Pulmonary artery endothelial cell (primary cell): ENCODE measurements around the gene CD48. TPM values are rescaled to one million over a fixed set of nuclear protein-coding genes. Genes with fewer than 3 reads are reported as not detected.
"Not testable (repeated sequence)": the region's sequence is repeated elsewhere in the genome, so short reads cannot be mapped to it uniquely, and the experiment has no call there.

Experiments
- DNase-seq: peaks from one replicate; pipeline ENCODE4 v3.0.0-alpha.2; 2011; ENCODE audit warnings: low read depth, low spot score
- total RNA-seq: library from RNA; depleted of rRNA; stranded (reverse); fragments of >200 nt; gene quantifications from 2 replicates; pipeline ENCODE4 v1.2.3, GENCODE V29; 2014

CD48 gene
- total RNA-seq, 1 donor from 2014 or later, result not detected

DNA sequence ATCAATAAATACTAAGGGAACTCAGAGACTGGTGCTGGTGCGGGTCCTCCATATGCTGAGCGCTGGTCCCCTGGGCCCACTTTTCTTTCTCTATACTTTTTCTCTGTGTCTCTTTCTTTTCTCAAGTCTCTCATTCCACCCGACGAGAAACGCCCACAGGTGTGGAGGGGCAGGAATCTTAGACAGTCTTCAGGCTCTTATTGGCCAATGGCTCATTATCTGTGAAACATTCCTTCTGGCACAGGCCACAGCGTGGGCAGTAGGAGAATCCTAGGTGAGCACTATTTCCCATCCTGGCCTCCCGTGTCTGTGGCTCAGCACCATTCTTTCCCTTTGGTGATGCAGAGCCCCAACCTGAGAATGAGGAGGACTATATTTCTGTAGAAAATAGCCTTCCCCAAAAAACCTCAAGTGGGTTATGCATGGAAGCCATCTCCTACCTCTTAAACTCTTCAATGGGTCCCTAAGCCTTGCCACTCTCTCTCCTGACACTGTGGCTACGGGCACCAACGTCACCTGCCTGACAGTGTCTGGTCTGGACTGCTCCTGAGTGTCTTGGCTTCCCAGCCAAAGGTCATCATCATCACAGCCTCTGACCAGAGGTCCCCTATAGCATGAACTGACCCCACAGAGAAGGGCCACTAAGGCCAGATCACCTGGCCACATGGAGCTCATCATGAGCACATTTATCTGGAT is 58.5 kb downstream of the CD48 start:
- no peak for DNase-seq

DNA sequence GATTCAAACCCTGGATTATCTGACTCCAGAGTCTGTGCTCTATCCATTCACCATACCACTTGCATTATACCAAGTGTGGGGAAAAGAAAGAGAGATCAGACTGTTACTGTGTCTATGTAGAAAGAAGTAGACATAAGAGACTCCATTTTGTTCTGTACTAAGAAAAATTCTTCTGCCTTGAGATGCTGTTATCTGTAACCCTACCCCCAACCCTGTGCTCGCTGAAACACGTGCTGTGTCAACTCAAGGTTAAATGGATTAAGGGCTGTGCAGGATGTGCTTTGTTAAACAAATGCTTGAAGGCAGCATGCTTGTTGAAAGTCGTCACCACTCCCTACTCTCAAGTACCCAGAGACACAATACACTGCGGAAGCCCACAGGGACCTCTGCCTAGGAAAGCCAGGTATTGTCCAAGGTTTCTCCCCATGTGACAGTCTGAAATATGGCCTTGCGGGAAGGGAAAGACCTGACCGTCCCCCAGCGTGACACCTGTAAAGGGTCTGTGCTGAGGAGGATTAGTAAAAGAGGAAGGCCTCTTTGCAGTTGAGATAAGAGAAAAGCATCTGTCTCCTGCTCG is 59.5 kb downstream of the CD48 start:
- DNase-seq, result not testable (repeated sequence)

DNA sequence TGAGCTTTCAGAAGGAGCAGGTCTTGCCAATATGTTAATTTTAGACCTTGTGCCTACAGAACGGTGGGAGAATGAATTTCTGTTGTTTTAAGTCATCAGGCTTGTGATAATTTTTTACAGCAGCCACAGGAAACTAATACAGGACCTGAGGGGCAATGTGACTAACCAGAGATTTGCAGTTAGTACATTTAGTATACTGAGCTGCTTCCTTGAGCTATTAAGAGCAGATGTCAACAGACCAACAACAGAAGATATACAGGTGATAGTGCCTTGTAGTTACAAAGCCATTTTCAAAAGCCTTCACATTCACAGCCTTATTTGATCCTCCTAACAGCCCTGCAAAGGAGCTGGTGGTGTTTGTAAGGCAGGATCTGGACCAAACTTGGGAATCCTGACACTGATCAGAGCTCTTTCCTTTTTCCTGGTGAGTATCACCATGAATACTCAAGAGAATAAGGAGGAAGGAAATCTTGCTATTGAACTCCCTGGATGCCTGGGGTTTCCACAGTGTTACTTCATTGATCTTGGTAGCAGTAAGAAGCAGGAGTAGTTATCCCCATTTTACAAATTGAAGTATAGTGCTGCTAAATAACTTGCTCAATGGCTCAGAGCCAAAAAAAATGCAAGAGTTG is 60.1 kb downstream of the CD48 start:
- no peak for DNase-seq

DNA sequence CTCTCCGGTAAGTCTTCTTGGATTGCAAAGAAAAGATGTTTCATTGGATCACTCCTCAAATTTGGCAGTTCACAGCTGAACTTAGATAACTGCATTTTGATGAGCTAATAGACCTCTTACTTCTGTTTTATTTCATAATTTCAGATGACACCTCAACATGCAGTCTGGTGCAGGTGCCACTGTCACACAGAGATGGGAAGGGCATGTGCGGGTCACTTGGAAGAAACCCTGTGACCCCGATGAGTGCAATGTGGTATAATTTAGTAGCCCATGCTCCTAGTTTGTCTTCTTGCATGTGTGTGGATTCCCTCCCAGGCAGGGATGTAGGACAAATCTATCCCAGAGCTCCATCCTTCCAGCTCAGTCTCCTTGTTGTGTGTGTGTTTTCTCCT is 64.3 kb downstream of the CD48 start:
- DNase-seq, result no peak

DNA sequence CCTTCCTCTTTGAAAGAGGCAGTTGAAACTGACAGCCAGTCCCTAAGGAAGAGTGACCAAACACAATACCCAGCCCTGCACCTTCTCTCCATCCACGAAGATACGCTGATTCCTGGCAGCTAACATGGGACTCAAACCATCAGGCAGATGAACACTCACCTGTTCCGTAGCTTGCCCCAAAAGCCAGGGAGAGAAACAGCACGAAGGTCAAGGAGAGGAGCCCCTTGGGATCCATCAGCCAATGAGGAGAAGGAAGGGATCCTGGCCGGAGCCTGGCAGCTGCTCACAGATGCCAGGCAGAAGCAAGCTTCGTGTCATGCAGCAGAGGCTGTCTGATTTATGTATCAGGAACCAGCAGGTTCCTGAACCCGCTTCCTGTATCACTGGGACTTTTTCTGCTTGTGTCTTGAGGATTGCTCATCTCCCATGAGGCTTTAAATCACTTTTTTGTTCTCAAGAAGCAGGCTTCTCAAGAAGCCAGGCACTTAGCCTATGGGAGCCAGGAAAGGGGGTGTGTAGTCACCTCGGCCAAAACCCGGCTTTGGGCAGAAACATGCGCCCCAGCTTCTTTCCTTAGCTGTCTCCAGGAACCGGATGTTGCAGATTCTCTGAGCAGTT is 64.8 kb downstream of the CD48 start, which contains the start of gene SLAMF1:
TSS of gene SLAMF1 (minus strand) at position 334 of the 618 bp plus-strand sequence. CDS start at position 235, 99 bp downstream.
- DNase-seq, result no peak

DNA sequence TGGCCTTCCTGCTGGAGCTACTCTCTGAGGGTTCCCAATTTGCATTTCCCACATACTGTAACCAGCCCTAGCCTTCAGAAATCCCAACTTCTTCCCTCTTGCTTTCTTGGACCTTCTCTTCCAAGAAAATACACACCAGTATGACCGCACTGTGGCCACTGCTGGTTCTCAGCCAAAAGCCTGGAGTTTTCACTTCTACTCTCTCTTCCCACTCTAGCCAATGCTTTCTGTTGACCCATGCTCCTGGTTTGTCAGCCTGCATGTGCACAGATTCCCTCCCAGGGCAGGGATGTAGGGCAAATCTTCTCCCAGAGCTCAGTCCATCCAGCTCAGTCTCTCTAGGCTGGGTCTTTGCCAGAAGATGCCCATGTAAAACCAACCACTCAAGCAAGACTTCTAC is 65.4 kb downstream of the CD48 start:
- DNase-seq, result no peak

DNA sequence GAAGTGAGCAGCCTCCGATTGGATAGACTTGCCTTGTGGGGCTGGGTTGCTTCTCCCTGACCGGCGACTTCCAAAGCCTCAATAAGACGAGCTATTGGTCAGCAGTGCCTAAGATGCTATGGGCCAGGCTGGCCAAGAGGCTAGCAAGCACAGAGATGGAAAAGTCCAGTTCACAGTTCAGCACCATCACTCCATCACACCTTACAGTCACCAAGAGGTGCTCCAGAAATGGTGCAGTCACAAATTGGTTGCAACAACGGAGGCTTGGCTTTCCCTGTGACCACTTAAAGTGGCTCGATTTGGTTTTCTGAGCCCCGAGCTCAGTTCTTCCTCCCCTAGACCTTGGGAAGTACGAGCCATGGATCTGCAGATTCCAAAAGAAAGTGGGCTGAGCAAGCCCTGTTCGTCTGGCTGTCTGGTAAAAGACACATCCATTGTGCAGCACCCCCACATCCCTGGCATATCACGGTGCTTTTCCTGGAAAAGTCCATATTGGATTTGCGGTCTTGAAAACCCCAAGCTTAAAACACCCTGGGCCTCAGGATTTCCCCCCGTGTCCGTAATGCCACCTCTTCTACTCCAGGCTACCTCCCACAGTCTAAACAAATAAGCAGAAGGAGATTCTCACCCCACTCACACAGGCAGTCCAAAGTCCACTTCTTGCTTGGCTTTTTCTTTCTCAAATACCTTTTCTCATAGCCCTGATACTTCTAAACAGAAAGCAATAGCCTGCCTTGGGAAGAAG is 66.1 kb downstream of the CD48 start:
- no peak for DNase-seq

DNA sequence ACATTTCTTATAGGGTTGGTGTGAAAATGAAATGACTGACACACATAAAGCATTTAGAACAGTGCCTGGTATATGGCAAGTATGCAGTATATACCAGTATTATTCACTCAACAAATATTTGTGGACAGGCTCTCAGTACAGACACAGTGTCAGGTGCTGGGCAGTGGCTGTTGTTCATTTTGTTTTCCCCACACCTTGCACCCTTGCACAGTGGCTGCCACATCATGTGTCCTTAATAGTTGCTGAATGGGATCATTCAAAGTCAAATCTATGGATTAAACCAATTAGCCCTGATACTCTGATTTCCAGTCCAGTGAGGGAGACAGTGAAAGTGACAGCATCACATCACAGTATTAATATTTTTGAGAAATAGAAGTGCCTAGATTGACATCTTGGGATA is 67.2 kb downstream of the CD48 start:
- no peak for DNase-seq

DNA sequence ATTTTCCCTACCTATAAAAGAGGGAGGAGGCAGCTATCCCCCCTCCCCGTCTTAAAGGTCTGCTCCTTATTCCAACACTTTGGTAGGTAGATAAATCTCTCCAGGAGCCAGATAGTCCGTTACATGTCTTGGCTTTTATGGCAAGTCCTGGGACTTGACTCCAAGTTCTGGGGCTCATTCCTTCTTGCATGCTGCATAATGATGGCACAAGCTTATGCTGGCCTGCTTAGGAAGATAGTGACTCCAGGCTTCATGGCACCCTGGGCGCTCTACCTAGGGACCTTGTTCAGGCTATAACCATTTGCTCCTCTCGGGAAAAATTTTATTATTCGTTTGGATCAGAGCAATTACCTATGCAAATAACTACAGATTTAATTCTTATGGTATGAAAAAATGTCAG is 68.5 kb downstream of the CD48 start:
- DNase-seq, result no peak

DNA sequence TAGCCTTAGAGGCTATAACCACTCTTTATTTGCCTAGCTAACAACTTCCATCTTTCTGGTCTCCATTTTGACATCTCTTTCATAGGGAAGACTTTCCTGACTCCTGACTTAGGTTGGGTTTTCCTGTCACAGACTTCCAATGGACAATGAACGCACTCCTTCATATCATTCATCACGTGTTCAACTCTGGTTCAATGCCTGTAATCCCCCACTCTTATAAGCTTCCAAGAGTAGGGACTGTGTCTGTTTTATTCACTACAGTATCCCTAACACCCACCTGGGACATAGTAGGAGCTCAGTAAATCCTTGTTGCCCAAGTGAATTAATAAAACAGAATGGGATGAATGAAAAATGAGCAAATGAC is 69.4 kb downstream of the CD48 start:
- DNase-seq, result no peak

DNA sequence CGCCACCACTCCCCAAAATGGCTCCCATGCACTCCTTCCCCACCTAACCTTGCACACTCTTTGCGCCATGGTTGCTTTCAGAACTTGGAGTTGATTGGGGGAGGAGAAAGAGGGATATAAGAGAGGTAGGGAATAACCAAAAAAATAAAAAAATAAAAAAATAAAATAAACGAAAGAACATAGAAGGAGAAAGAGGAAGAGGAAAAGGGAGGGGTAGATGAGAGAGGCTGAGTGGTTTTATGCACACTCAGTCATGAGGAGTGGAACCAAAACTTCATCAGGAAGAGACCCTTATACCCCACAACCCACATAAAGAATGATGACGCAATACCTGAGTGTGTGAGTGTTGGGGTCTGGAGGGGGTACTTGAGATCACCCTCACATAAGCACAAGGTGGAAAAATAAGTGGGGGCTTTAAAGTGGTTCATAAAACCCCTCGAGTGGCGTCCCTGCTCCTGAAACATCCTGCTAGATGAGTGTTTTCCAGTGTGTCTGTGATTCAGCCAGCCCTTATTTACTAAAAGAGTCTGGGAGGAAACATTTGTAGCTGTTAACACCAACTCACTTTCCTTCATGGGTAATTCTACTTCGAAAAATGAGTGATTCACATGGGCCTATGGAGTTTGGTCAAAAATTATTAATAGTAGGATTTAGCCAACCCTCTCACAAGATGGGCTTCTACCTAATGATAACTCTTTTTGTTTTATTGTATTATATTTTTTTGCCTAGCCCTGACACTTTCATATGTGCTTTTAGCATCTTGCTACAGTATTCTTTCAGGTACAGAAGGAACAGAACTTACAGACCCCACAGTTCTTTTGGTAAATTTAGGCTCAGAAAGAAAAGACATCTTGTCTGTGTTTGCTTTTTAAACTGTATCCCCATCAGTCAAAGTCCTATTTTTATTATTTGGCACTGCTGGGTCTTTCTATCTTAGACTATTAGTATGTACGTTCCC is 70.0 kb downstream of the CD48 start:
- no peak for DNase-seq

DNA sequence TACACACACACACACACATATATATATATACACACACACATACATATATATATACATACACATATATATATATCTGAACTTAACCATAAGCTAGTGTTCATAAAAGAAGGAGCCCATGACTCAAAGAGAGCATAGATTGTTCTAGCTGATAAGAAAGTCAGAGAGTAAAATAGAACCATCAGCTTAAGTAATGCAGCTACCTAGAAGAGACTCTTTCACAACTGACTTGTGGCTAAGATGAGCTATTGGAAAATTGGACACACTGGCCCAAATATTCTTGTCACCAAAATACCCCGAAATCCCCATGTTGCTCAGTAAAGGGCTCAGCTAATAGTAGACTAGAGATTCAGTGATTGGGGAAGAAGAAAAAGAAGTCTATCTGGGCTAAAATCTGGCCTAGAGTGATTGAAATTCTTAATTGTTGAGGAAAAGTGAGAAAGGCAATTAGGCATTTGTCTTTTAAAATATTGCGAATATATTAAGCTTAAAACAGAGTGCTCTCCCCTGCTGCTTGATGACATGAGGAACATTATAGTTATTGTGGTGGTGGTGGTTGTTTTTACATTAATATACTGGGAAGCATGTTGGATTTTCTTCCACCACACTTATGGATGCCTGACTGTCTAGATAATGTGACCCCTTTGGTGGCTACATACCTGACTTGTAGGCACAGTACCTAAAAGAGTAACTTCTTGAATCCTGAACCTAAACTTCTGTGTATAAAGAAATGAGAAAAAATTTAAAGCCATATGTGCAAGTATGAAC is 71.1 kb downstream of the CD48 start:
- no peak for DNase-seq

DNA sequence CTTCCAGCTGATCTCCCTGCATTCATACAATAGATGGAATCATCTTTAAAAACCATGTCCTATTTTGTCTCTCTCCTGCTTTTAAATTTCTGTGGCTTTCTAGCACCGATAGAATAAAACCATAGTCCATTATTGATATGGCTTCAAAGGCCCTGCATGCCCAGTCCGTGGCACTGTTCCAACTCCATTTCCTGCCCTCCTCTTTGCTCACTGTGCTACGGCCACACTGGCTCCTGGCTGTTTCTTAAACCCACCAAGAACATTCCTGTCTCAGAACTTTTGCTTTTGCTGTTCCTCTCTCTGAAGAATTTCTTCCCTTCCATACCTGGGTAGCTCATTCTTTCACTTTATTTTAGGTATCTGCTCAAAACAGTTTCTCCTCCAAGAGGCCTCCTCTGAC is 72.0 kb downstream of the CD48 start:
- no peak for DNase-seq

DNA sequence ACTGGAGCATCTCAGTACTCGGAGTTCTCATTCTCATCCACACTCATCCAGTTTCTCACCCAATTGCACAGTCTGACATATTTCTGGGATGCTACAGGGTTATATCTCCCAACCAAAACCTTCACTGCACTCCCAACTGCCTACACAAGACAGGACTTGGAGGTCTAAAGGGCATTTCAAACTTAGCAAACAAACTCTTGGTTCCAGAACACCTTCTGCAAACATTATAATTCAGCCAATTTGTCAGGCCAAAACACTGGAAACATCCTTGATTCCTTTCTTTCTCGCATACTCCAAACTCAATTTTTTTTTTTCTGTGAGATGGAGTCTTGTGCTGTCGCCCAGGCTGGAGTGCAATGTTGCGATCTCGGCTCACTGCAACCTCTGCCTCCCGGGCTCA is 72.7 kb downstream of the CD48 start:
- no peak for DNase-seq

DNA sequence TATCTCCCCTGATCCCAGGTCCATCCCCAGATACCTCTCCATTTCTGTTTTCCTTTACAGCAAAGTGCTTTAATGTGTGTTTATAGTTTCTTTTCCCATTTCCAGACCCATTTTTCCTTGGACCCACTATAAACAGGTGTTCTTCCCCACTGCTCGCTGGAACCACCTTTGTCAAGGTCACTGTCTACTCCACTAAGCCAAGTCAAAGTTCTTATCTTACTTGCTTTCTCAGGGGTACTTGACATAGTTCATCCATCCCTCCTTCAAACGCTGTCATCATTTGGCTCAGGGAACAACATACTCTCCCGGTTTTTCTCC is 73.1 kb downstream of the CD48 start:
- DNase-seq, result no peak

DNA sequence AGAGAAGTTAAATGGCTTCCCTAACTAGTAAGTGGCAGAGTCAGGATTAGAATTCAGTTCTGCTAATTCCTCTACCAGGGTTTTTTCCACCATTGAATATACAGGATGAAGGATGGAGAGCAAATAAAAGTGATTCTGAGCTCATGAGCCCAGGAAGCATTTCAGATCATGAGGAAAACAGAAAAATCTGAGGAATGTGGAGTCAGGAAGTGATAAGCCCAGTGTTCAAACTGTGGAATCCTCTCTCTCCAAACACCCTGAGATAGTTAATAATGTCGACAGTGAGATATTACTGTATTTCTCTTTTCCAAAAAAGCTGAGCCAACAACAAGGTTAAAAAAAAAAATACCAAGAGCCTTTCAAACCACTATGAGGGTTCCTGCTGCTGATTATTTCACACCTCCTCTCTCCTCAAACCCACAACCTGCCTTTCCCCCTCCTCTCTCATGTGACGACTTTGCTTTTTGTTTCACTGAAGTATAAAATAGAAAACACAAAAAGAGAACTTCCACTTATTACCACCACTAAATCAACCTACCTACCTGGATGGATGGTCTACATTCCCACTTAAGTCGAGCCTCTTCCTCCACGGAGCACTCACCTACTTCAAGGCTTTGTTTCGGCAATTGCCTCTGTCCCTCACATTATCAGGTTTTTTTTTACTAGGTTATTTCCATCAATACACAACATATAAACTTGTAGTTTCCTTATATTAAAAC is 73.6 kb downstream of the CD48 start:
- DNase-seq, result no peak

DNA sequence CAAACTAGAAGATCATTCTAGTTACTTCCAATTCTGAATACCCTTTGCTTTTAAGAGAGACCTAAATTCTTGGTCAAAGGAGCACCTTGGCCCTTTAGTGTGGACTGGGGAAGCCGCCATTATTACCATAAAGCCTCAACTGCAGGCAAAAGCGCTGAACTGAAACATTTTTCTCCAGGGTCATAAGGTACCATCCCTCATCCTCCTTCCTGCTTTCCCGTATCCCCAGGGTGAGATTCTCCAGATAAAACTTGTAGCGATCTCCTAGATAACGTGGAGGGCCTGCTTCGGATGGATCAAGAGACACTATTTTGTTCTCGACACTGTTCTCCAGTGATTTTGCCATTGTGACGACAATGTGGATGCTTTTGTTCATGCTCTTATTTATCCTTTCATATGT is 74.6 kb downstream of the CD48 start:
- no peak for DNase-seq

DNA sequence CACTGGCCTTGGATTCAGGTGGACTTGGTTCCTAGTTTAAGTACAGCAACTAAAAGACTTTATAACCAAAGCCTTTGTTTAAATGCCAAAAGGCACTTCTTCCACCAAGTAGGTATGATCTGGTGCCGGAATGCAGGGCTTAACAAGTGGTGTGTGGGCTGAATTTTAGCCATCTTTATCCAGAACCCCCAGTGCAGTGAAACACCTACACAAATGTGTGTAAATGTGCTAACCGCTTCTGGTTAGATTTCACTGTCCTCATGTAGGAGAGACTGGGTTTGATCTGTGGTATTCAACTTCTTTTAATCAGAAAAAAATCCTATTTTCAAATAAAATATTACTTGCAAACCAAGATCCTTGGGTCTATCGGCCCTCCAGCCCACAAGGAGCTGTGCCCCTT is 75.1 kb downstream of the CD48 start:
- DNase-seq, result no peak

DNA sequence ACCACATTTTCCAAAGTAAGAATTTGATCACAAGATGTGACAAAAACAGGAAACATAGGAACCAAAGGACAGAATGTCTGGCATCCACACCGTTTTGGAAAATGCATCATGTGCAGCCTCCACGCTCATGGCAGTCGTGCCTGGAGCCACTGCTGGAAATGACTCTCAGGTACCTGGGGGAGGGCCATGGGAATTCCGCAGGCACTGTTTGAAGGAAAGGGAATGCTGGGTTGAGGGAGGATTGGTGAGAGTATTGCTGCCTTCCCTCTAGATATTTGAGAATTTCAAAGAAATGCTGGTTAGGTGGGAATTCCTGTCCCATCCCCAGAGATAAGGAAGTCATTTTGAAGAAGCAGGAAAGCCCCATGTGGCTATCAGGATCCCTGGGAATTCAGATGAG is 75.5 kb downstream of the CD48 start:
- no peak for DNase-seq
